Memory B cell (primary cell): ENCODE measurements around the gene SLC4A2.
A peak's percentile ranks its signal among the peaks of the same experiment; 100 is the strongest.

Source experiments
- ATAC-seq: fragments of 150-1000 bp; cut with Tn5 transposase; 2 replicates; pipeline ENCODE4 v1.10.0; 2021; ENCODE audit warnings: low read depth, mild to moderate bottlenecking, moderate library complexity
- DNase-seq, 2 donors: peaks; one replicate each; pipeline ENCODE4 v3.0.0; 2022; ENCODE audit warnings: low spot score in 2 of 2
- H3K27ac Mint-ChIP-seq: one replicate; pipeline ENCODE4 v1.8.0; 2022; ENCODE audit warnings: mild to moderate bottlenecking, moderate library complexity, mixed read lengths
- H3K27me3 Mint-ChIP-seq: one replicate; pipeline ENCODE4 v1.8.0; 2022; ENCODE audit warnings: mixed read lengths
- H3K36me3 Mint-ChIP-seq: one replicate; pipeline ENCODE4 v1.8.0; 2022; ENCODE audit warnings: mild to moderate bottlenecking, mixed read lengths
- H3K4me1 Mint-ChIP-seq: one replicate; pipeline ENCODE4 v1.8.0; 2022; ENCODE audit warnings: mixed read lengths
- H3K4me3 Mint-ChIP-seq: one replicate; pipeline ENCODE4 v1.8.0; 2022; ENCODE audit warnings: mild to moderate bottlenecking, moderate library complexity, mixed read lengths
- H3K9me3 Mint-ChIP-seq: one replicate; pipeline ENCODE4 v1.8.0; 2022; ENCODE audit warnings: mixed read lengths

SLC4A2 gene

GRCh38 chr7:151080522-151081169 lies 21.3 kb downstream of the SLC4A2 start, which contains the start of gene FASTK:
Gene FASTK, minus strand, starts transcription at chr7:151080809. Its CDS starts 43 bp downstream, at chr7:151080766.
- peak; percentile 77 to 78 for DNase-seq
- peak within 1 kb of the TSS; percentile 91 for H3K27ac Mint-ChIP-seq
- H3K36me3 Mint-ChIP-seq, result peaks cover 6% of the 10 kb centered on the region
- peaks cover 32% of the 10 kb centered on the region for H3K4me1 Mint-ChIP-seq
- no peaks in the 10 kb centered on the region for H3K9me3 Mint-ChIP-seq
- peak within 1 kb of the TSS; percentile 90 for H3K4me3 Mint-ChIP-seq
- peak; percentile 75 for ATAC-seq
- H3K27me3 Mint-ChIP-seq, result peaks cover 2% of the 10 kb centered on the region

- ATAC-seq (no peak), DNase-seq (no peak)
- no peaks in the 10 kb centered on the region for H3K9me3 Mint-ChIP-seq
- H3K4me1 Mint-ChIP-seq, result peaks cover 35% of the 10 kb centered on the region
- H3K27me3 Mint-ChIP-seq, result peaks cover 2% of the 10 kb centered on the region
- peak overlapping the region; percentile 90 for H3K4me3 Mint-ChIP-seq
- H3K36me3 Mint-ChIP-seq, result peaks cover 3% of the 10 kb centered on the region
- H3K27ac Mint-ChIP-seq, result peak overlapping the region; percentile 60
Observed at GRCh38 chr7:151081170-151082101, 22.0 kb downstream of the SLC4A2 start.

- ATAC-seq, result no peak
- H3K4me3 Mint-ChIP-seq, result peak overlapping the region; percentile 90
- H3K9me3 Mint-ChIP-seq, result no peaks in the 10 kb centered on the region
- peaks cover 35% of the 10 kb centered on the region for H3K4me1 Mint-ChIP-seq
- H3K27ac Mint-ChIP-seq, result peak overlapping the region; percentile 96
- no peak for DNase-seq
- H3K27me3 Mint-ChIP-seq, result peaks cover 2% of the 10 kb centered on the region
- peaks cover 3% of the 10 kb centered on the region for H3K36me3 Mint-ChIP-seq
Observed at GRCh38 chr7:151082141-151083070, 23.0 kb downstream of the SLC4A2 start.

- H3K9me3 Mint-ChIP-seq, result no peaks in the 10 kb centered on the region
- H3K4me1 Mint-ChIP-seq, result peaks cover 36% of the 10 kb centered on the region
- peaks cover 2% of the 10 kb centered on the region for H3K27me3 Mint-ChIP-seq
- H3K36me3 Mint-ChIP-seq, result peaks cover 3% of the 10 kb centered on the region
- ATAC-seq, result peak; percentile 59
- DNase-seq, result peak; percentile 81 to 86
- H3K27ac Mint-ChIP-seq, result peak within 1 kb of the TSS; percentile 96
- H3K4me3 Mint-ChIP-seq, result peak within 1 kb of the TSS; percentile 90
Observed at GRCh38 chr7:151083071-151083823, 23.9 kb downstream of the SLC4A2 start, which contains the start of gene TMUB1. Gene TMUB1, minus strand, starts transcription at chr7:151083493. Its CDS starts 930 bp downstream, at chr7:151082563.

- DNase-seq, result no peak
- H3K36me3 Mint-ChIP-seq, result peaks cover 3% of the 10 kb centered on the region
- peak overlapping the region; percentile 90 for H3K4me3 Mint-ChIP-seq
- H3K27ac Mint-ChIP-seq, result peak overlapping the region; percentile 96
- H3K27me3 Mint-ChIP-seq, result peaks cover 2% of the 10 kb centered on the region
- ATAC-seq, result no peak
- H3K4me1 Mint-ChIP-seq, result peaks cover 35% of the 10 kb centered on the region
- H3K9me3 Mint-ChIP-seq, result no peaks in the 10 kb centered on the region
Observed at GRCh38 chr7:151083824-151084160, 24.4 kb downstream of the SLC4A2 start.

GRCh38 chr7:151085329-151085690 lies 25.9 kb downstream of the SLC4A2 start:
- Mint-ChIP-seq H3K4me1 (peaks cover 32% of the 10 kb centered on the region), H3K27ac (peak overlapping the region; percentile 96), H3K9me3 (no peaks in the 10 kb centered on the region), H3K4me3 (peak overlapping the region; percentile 90), H3K27me3 (peaks cover 2% of the 10 kb centered on the region), H3K36me3 (peaks cover 3% of the 10 kb centered on the region)
- ATAC-seq, result no peak
- no peak for DNase-seq

- peaks cover 32% of the 10 kb centered on the region for H3K4me1 Mint-ChIP-seq
- peaks cover 2% of the 10 kb centered on the region for H3K27me3 Mint-ChIP-seq
- H3K27ac Mint-ChIP-seq, result peak within 1 kb of the TSS; percentile 96
- peak within 1 kb of the TSS; percentile 90 for H3K4me3 Mint-ChIP-seq
- DNase-seq (peak; percentile 25 to 51), ATAC-seq (peak; percentile 7)
- no peaks in the 10 kb centered on the region for H3K9me3 Mint-ChIP-seq
- H3K36me3 Mint-ChIP-seq, result peaks cover 3% of the 10 kb centered on the region
Observed at GRCh38 chr7:151085691-151086620, 26.6 kb downstream of the SLC4A2 start, which contains the start of gene AGAP3. Gene AGAP3, plus strand, starts transcription at chr7:151086475. Its CDS starts 267 bp downstream, at chr7:151086742.

- peaks cover 3% of the 10 kb centered on the region for H3K36me3 Mint-ChIP-seq
- no peaks in the 10 kb centered on the region for H3K9me3 Mint-ChIP-seq
- peaks cover 2% of the 10 kb centered on the region for H3K27me3 Mint-ChIP-seq
- DNase-seq (peak in 1 of 2 donors; percentile 45), ATAC-seq (no peak)
- peaks cover 32% of the 10 kb centered on the region for H3K4me1 Mint-ChIP-seq
- peak overlapping the region; percentile 63 for H3K27ac Mint-ChIP-seq
- peak overlapping the region; percentile 87 for H3K4me3 Mint-ChIP-seq
Observed at GRCh38 chr7:151086802-151087244, 27.4 kb downstream of the SLC4A2 start.

- Mint-ChIP-seq H3K27me3 (peaks cover 2% of the 10 kb centered on the region), H3K27ac (peak overlapping the region; percentile 63), H3K9me3 (no peaks in the 10 kb centered on the region), H3K4me3 (peak overlapping the region; percentile 87), H3K36me3 (peaks cover 3% of the 10 kb centered on the region), H3K4me1 (peaks cover 30% of the 10 kb centered on the region)
- DNase-seq, result peak; percentile 38 to 54
- peak; percentile 27 for ATAC-seq
Observed at GRCh38 chr7:151087245-151088018, 28.0 kb downstream of the SLC4A2 start.

GRCh38 chr7:151088019-151088855 lies 28.8 kb downstream of the SLC4A2 start:
- Mint-ChIP-seq H3K9me3 (no peaks in the 10 kb centered on the region), H3K36me3 (no peaks in the 10 kb centered on the region), H3K27me3 (peaks cover 2% of the 10 kb centered on the region), H3K4me3 (peak overlapping the region; percentile 47), H3K27ac (peak overlapping the region; percentile 45), H3K4me1 (peaks cover 25% of the 10 kb centered on the region)
- no peak for ATAC-seq
- DNase-seq, result no peak
